Adrenal gland (tissue), 12 donors: ENCODE results near the gene KATNA1. TPM values are rescaled to one million over a fixed set of nuclear protein-coding genes. Genes with fewer than 3 reads are reported as not detected.

ENCODE experiments used
- DNase-seq, 7 donors: peaks; one replicate each; pipeline ENCODE4 v3.0.0-alpha.2; 2019 to 2020
- H3K27ac ChIP-seq, 5 donors: fragments of 200-600 bp; sonication (generic) in 4 of 5; 1 replicate in 3 of 5; 2 replicates in 2 of 5; pipeline versions ENCODE4 v1.5.1 to v1.8.0; 2016 to 2020; ENCODE audit warnings: mild to moderate bottlenecking in 1 of 5
- H3K27me3 ChIP-seq: fragments of 200-600 bp; 2 replicates; pipeline ENCODE4 v1.8.0; 2021
- H3K36me3 ChIP-seq, 2 donors: fragments of 200-600 bp; replicated peaks in 1 of 2; 1 replicate in 1 of 2; 2 replicates in 1 of 2; pipeline versions ENCODE4 v1.5.1 to v1.8.0; 2018 to 2022
- H3K4me1 ChIP-seq, 2 donors: fragments of 200-600 bp; replicated peaks in 1 of 2; 1 replicate in 1 of 2; 2 replicates in 1 of 2; pipeline versions ENCODE4 v1.5.1 to v1.8.0; 2018 to 2021
- H3K4me3 ChIP-seq, 4 donors: fragments of 200-600 bp; sonication (generic) in 3 of 4; one replicate each; pipeline ENCODE4 v1.5.1; 2016 to 2018
- H3K9me3 ChIP-seq, 3 donors: fragments of 200-600 bp; sonication (generic) in 1 of 3; replicated peaks in 1 of 3; 1 replicate in 2 of 3; 2 replicates in 1 of 3; pipeline versions ENCODE4 v1.5.1 to v1.8.0; 2016 to 2021
- POLR2A ChIP-seq, 2 donors: fragments of 450-650 bp; IDR thresholded peaks; one replicate each; pipeline ENCODE4 v1.6.1; 2017; ENCODE audit warnings: antibody characterized with exemption in 2 of 2, mild to moderate bottlenecking in 2 of 2, moderate library complexity in 1 of 2
- WGBS, 4 donors: extraction: QIAGEN DNeasy Blood & Tissue Kit in 2 of 4; methylation state at CpG; one replicate each; pipeline versions ENCODE4 v1.1.5 to v1.1.7; 2013 to 2017; 5-methylcytosine and 5-hydroxymethylcytosine counted together
- intact Hi-C, 2 donors: fragments of 100-400 bp; cut with DNase I; formaldehyde crosslinking; loops; one replicate each; pipeline versions ENCODE4 v1.14.1 to v1.15.0; 2022 to 2023
- polyA plus RNA-seq, 3 donors: library from polyadenylated mRNA; stranded (reverse); fragments of 200-250 nt in 2 of 3; fragments of 350-450 nt in 1 of 3; fragmentation: Illumina TruSeq in 1 of 3; extraction: RNeasy Lipid Tissue Mini Kit (QIAGEN cat#74804) in 1 of 3; gene quantifications; one replicate each; pipeline ENCODE4 v1.2.3, GENCODE V29; 2013 to 2014
- total RNA-seq, 9 donors: library from RNA; depleted of rRNA in 4 of 9; stranded (reverse); fragments of >200 nt in 4 of 9; fragments of 120-200 nt in 1 of 9; fragmentation: NEBNext Ultra II Directional in 1 of 9; extraction: Animal tissue kit (Norgen Biotek cat#: 25700) in 1 of 9; gene quantifications; one replicate each; pipeline versions ENCODE4 v1.1.0 to v1.2.4, GENCODE V29; 2013 to 2023
- TF ChIP-seq, protein P1 (sequence below), 6 experiments: fragments of 450-650 bp in 4 of 6; fragments of 200-600 bp in 2 of 6; sonication (generic) in 1 of 6; IDR thresholded peaks; 1 replicate in 5 of 6; 2 replicates in 1 of 6; pipeline versions ENCODE4 v1.5.1 to v1.8.0; 2016 to 2021; ENCODE audit warnings: antibody characterized with exemption in 6 of 6, mild to moderate bottlenecking in 2 of 6, moderate library complexity in 1 of 6
- donor health status: healthy with polysubstance abuse.
- donor health status: Bipolar disorder and iron deficiency.
- donor health status: DM: yes; HTN: yes; CAD: no.
- donor health status: DM: no; HTN: no; CAD: no.
- donor health status: DM: no; HTN: no; CAD: no.
- donor health status: DM: yes; HTN: yes; CAD: no.

KATNA1 gene
- total and polyA plus RNA-seq, 12 donors = 6.9 to 24.2 (median 11.4) TPM

DNA sequence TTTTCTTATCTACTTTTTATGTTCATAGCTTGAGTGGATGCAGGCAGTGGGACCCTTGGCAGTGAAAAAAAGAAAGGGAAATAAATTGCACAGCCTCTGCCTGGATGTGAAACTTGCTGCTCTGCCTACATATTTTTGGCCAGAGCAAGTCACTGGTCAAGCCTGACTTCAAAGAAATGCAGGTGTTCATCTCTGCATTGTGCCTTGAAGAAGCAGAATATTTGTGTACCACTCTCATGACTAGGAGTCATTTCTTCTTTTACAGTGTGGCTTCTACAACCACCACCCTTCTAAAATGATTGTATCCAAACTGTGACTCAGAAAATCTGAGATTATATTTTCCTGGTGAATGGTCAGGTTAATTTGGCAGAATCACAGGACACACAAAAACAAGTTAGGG, 2.5 kb upstream of the KATNA1 start:
- TF ChIP-seq, protein P1, sequence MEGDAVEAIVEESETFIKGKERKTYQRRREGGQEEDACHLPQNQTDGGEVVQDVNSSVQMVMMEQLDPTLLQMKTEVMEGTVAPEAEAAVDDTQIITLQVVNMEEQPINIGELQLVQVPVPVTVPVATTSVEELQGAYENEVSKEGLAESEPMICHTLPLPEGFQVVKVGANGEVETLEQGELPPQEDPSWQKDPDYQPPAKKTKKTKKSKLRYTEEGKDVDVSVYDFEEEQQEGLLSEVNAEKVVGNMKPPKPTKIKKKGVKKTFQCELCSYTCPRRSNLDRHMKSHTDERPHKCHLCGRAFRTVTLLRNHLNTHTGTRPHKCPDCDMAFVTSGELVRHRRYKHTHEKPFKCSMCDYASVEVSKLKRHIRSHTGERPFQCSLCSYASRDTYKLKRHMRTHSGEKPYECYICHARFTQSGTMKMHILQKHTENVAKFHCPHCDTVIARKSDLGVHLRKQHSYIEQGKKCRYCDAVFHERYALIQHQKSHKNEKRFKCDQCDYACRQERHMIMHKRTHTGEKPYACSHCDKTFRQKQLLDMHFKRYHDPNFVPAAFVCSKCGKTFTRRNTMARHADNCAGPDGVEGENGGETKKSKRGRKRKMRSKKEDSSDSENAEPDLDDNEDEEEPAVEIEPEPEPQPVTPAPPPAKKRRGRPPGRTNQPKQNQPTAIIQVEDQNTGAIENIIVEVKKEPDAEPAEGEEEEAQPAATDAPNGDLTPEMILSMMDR (IDR thresholded peaks at IDR 0.05) = no peak
- TF ChIP-seq POLR2A (IDR thresholded peaks at IDR 0.05) = no peak
- no peaks in the 10 kb centered on the region for H3K9me3 ChIP-seq
- no peak overlapping the region for H3K4me3 ChIP-seq
- H3K27ac ChIP-seq = no peak overlapping the region
- no peaks in the 10 kb centered on the region for H3K36me3 ChIP-seq
- no peaks in the 10 kb centered on the region for H3K27me3 ChIP-seq
- H3K4me1 ChIP-seq = peaks cover 0 to 11% of the 10 kb centered on the region in 2 donors
- no peak for DNase-seq
- intact Hi-C loops = no loop called here

DNA sequence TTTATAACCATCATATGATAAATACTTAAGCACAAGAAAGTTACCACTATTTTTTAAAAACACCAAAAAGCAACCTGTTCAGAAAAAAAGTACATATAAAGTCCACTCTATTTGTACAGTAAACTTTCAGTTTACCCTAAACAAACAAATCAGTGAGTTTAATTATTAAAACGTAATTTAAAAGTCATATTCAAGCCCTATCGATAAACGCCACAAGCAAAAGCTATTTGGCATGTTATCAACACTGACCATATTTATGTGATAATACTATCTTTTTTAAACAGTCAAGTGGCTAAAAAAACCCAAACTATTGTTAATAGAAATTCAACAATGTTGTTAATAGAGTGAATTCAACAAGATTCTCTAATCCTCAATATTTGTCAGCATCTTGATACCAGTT, 1.9 kb downstream of the KATNA1 start:
- H3K4me3 ChIP-seq = peak overlapping the region in 1 of 4 donors; percentile 80
- intact Hi-C loops = no loop called here
- WGBS, 4 donors = 87 to 93% (median 92%) methylated on average over 3 of the region's 3 CpGs

DNA sequence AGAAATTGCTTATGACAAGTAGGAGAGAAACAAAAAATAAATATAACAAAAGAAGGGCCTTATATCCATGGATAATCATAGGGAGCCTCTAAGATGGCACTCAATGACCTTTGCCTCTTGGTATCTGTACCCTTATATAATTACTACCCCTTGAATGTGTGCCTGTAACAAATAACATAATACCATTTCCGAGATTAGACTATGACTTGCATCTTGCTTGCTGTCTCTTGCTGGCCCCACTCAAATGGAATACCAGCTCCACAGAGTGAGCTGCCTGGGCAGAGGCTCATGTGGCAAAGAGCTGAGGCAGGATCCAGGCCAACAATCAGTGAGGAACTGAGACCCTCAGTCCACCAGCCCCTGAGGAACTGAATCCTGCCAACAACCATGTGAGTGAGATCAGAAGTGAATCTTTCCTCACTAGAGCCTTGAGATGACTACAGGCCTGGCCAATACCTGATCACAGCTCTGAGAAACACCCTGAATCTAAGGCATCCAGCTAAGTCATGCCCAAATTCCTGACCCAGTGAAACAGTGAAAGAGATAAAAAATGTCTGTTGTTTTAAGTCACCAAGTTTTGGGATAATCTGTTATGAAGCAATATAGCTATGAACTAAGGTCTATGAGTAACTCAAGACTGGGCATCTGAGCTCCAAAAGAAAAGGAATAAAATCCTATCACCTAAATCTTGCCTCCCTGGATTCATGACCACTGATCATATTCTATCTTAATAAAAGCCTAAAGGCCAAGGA, 5.5 kb downstream of the KATNA1 start:
- no peaks in the 10 kb centered on the region for H3K36me3 ChIP-seq
- WGBS, 4 donors = 91 to 100% (median 96%) methylated on average over 1 of the region's 1 CpG
- H3K9me3 ChIP-seq = no peaks in the 10 kb centered on the region
- peaks cover 0 to 11% of the 10 kb centered on the region in 2 donors for H3K4me1 ChIP-seq
- TF ChIP-seq, protein P1 (IDR thresholded peaks at IDR 0.05) = no peak
- no peak for TF ChIP-seq POLR2A (IDR thresholded peaks at IDR 0.05)
- H3K27me3 ChIP-seq = no peaks in the 10 kb centered on the region
- no peak overlapping the region for H3K27ac ChIP-seq
- intact Hi-C loops = no loop called here
- DNase-seq = no peak
- H3K4me3 ChIP-seq = no peak overlapping the region

More for the DNA sequence above, 1.9 kb downstream of the KATNA1 start:
- Histone ChIP-seq H3K4me1 (peaks cover 0 to 11% of the 10 kb centered on the region in 2 donors), H3K9me3 (no peaks in the 10 kb centered on the region), H3K27me3 (no peaks in the 10 kb centered on the region), H3K36me3 (no peaks in the 10 kb centered on the region), H3K27ac (no peak overlapping the region)
- TF ChIP-seq, protein P1 (IDR thresholded peaks at IDR 0.05) = no peak
- no peak for TF ChIP-seq POLR2A (IDR thresholded peaks at IDR 0.05)
- DNase-seq = no peak

DNA sequence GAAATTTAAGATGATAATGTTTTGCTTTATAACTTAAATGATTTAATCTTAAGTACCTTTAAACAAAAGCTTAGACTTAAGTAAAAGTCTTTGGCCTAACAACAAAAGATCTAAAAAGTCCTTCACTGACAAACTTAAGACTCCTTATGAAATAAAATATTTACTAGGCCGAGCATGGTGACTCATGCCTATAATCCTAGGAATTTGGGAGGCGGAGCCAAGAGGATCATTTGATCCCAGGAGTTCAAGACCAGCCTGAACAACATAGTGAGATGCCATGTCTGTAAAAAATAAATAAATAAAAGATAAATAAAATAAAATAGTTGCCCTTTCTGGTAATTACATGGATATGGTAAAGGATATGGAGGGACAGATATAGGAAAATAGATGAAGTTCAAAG, 12.4 kb downstream of the KATNA1 start:
- TF ChIP-seq, protein P1 (IDR thresholded peaks at IDR 0.05) = no peak
- no peak for TF ChIP-seq POLR2A (IDR thresholded peaks at IDR 0.05)
- DNase-seq = no peak
- Histone ChIP-seq H3K27me3 (no peaks in the 10 kb centered on the region), H3K4me1 (no peaks in the 10 kb centered on the region), H3K9me3 (no peaks in the 10 kb centered on the region), H3K27ac (no peak overlapping the region), H3K36me3 (no peaks in the 10 kb centered on the region), H3K4me3 (no peak overlapping the region)
- intact Hi-C loops = no loop called here
- WGBS, 4 donors = 64 to 70% (median 67%) methylated on average over 2 of the region's 2 CpGs
